IMR-90 (cell line): ENCODE measurements around the gene CDC42BPG. TPM values are rescaled to one million over a fixed set of nuclear protein-coding genes. Genes with fewer than 3 reads are reported as not detected.

ENCODE experiments used
- ATAC-seq: fragments of 200-7000 bp; cut with Tn5 transposase; 2 replicates; pipeline ENCODE4 v1.9.1; 2020; ENCODE audit warnings: low read depth, mild to moderate bottlenecking, moderate library complexity
- BruUV-seq: library from RNA; stranded (reverse); fragments of 400-500 nt; replicated peaks from 2 replicates; lab custom pipeline; 2021; lab: Mats Ljungman, UMichigan
- CTCF ChIA-PET: fragments of 300-600 bp; formaldehyde crosslinking; extraction: SDS; loops from one replicate; lab custom pipeline; 2021; ENCODE audit warnings: antibody characterized with exemption; lab: Yijun Ruan, JAX
- POLR2A ChIA-PET: fragments of 300-600 bp; sonication (Branson Sonifier 250); formaldehyde crosslinking; loops from one replicate; lab custom pipeline; 2022; ENCODE audit warnings: antibody characterized with exemption; ENCODE audit not compliant: unreplicated experiment; lab: Charles Lee
- DNase-seq: peaks from one replicate; pipeline ENCODE4 v3.0.0; 2013
- H2AFZ ChIP-seq: replicated peaks from 2 replicates; pipeline ENCODE3; 2013; ENCODE audit warnings: low read length, mild to moderate bottlenecking; ENCODE audit not compliant: poor library complexity
- H2AK5ac ChIP-seq: 2 replicates; pipeline ENCODE4 v1.6.1; 2013; ENCODE audit warnings: low read depth, low read length, inconsistent platforms
- H2AK9ac ChIP-seq: replicated peaks from 2 replicates; pipeline ENCODE3; 2013; ENCODE audit warnings: mild to moderate bottlenecking, low read depth, low read length, moderate library complexity; ENCODE audit not compliant: poor library complexity
- H2BK120ac ChIP-seq: 2 replicates; pipeline ENCODE4 v1.6.1; 2013; ENCODE audit warnings: low read depth, low read length, inconsistent platforms
- H2BK15ac ChIP-seq: 3 replicates; pipeline ENCODE4 v1.6.1; 2013; ENCODE audit warnings: low read depth, low read length, inconsistent platforms
- H2BK20ac ChIP-seq: 2 replicates; pipeline ENCODE4 v1.6.1; 2013; ENCODE audit warnings: low read depth, mild to moderate bottlenecking, inconsistent platforms, low read length, moderate library complexity
- H2BK5ac ChIP-seq: 2 replicates; pipeline ENCODE4 v1.6.1; 2013; ENCODE audit warnings: mild to moderate bottlenecking, low read depth, low read length, inconsistent platforms; ENCODE audit not compliant: poor library complexity, severe bottlenecking
- H3K14ac ChIP-seq: replicated peaks from 2 replicates; pipeline ENCODE4 v1.6.1; 2013; ENCODE audit warnings: low read depth, low read length, inconsistent platforms
- H3K18ac ChIP-seq: 2 replicates; pipeline ENCODE4 v1.6.1; 2013; ENCODE audit warnings: low read depth, low read length, control low read depth
- H3K23ac ChIP-seq: 2 replicates; pipeline ENCODE4 v1.6.1; 2013; ENCODE audit warnings: low read depth, low read length, inconsistent platforms
- H3K27ac ChIP-seq: 2 replicates; pipeline ENCODE4 v1.5.1; 2013; ENCODE audit warnings: mild to moderate bottlenecking, control low read depth, low read length; ENCODE audit not compliant: insufficient read depth
- H3K27me3 ChIP-seq: 2 replicates; pipeline ENCODE4 v1.6.1; 2013; ENCODE audit warnings: low read length; ENCODE audit not compliant: control insufficient read depth, insufficient read depth
- H3K36me3 ChIP-seq: 2 replicates; pipeline ENCODE4 v1.6.1; 2013; ENCODE audit warnings: low read length, mixed read lengths; ENCODE audit not compliant: control insufficient read depth, insufficient read depth
- H3K4ac ChIP-seq: 2 replicates; pipeline ENCODE4 v1.6.1; 2013; ENCODE audit warnings: low read depth, low read length, inconsistent platforms
- H3K4me1 ChIP-seq: 2 replicates; pipeline ENCODE4 v1.6.1; 2013; ENCODE audit warnings: low read length, mixed read lengths; ENCODE audit not compliant: control insufficient read depth, insufficient read depth
- H3K4me2 ChIP-seq: 2 replicates; pipeline ENCODE4 v1.6.1; 2013; ENCODE audit warnings: low read depth, mild to moderate bottlenecking, control low read depth, low read length, moderate library complexity
- H3K4me3 ChIP-seq: 2 replicates; pipeline ENCODE4 v1.5.1; 2013; ENCODE audit warnings: low read depth, mild to moderate bottlenecking, control low read depth, low read length, moderate library complexity; ENCODE audit not compliant: insufficient read depth
- H3K56ac ChIP-seq: 2 replicates; pipeline ENCODE4 v1.6.1; 2013; ENCODE audit warnings: low read length, inconsistent platforms; ENCODE audit not compliant: insufficient read depth; ENCODE audit errors: extremely low read depth
- H3K79me1 ChIP-seq, 2 experiments: 2 replicates each; pipeline ENCODE4 v1.6.1; 2013; ENCODE audit warnings: low read length in 2 of 2, inconsistent platforms in 1 of 2, low read depth in 1 of 2
- H3K9ac ChIP-seq: 2 replicates; pipeline ENCODE4 v1.6.1; 2013; ENCODE audit warnings: low read depth, low read length, control low read depth
- H3K9me1 ChIP-seq: 2 replicates; pipeline ENCODE4 v1.6.1; 2013; ENCODE audit warnings: low read length, inconsistent platforms; ENCODE audit not compliant: insufficient read depth
- H3K9me3 ChIP-seq: 2 replicates; pipeline ENCODE4 v1.6.1; 2013; ENCODE audit warnings: low read length; ENCODE audit not compliant: control insufficient read depth, insufficient read depth
- H4K20me1 ChIP-seq: 2 replicates; pipeline ENCODE4 v1.6.1; 2013; ENCODE audit warnings: low read length, inconsistent platforms; ENCODE audit not compliant: insufficient read depth
- H4K5ac ChIP-seq: 2 replicates; pipeline ENCODE4 v1.6.1; 2013; ENCODE audit warnings: mild to moderate bottlenecking, low read depth, low read length, control low read depth
- H4K8ac ChIP-seq, 2 experiments: 2 replicates each; pipeline ENCODE4 v1.6.1; 2013; ENCODE audit warnings: low read depth in 2 of 2, low read length in 2 of 2, control low read depth in 1 of 2, inconsistent platforms in 1 of 2
- H4K91ac ChIP-seq: 2 replicates; pipeline ENCODE4 v1.6.1; 2013; ENCODE audit warnings: low read depth, low read length, inconsistent platforms; ENCODE audit not compliant: insufficient read depth
- BHLHE40 ChIP-seq: fragments of 150-350 bp; IDR thresholded peaks from 2 replicates; pipeline ENCODE4 v1.6.1; 2016; ENCODE audit warnings: mild to moderate bottlenecking, low read depth, low read length
- CEBPB ChIP-seq: IDR thresholded peaks from 2 replicates; pipeline ENCODE4 v1.6.1; 2012; ENCODE audit warnings: low read depth, low read length, improper control_type of control experiment
- CHD1 ChIP-seq: IDR thresholded peaks from 2 replicates; pipeline ENCODE4 v1.6.1; 2012; ENCODE audit warnings: low read depth, low read length, improper control_type of control experiment
- FOS ChIP-seq: fragments of 150-350 bp; IDR thresholded peaks from 2 replicates; pipeline ENCODE4 v1.6.1; 2016; ENCODE audit warnings: low read depth, low read length
- MAFK ChIP-seq: IDR thresholded peaks from 2 replicates; pipeline ENCODE4 v1.6.1; 2012; ENCODE audit warnings: low read depth, low read length, improper control_type of control experiment
- MAZ ChIP-seq: IDR thresholded peaks from 2 replicates; pipeline ENCODE4 v1.6.1; 2012; ENCODE audit warnings: low read depth, mild to moderate bottlenecking, low read length, improper control_type of control experiment, moderate library complexity, borderline replicate concordance
- MXI1 ChIP-seq: IDR thresholded peaks from 2 replicates; pipeline ENCODE4 v1.6.1; 2012; ENCODE audit warnings: low read depth, mild to moderate bottlenecking, low read length, moderate library complexity, borderline replicate concordance
- NFE2L2 ChIP-seq: fragments of 150-350 bp; IDR thresholded peaks from 2 replicates; pipeline ENCODE4 v1.6.1; 2016; ENCODE audit warnings: low read depth, mild to moderate bottlenecking, low read length
- POLR2A ChIP-seq: IDR thresholded peaks from 2 replicates; pipeline ENCODE4 v1.6.1; 2012; ENCODE audit warnings: mild to moderate bottlenecking, low read depth, low read length
- RAD21 ChIP-seq: IDR thresholded peaks from 2 replicates; pipeline ENCODE4 v1.6.1; 2012; ENCODE audit warnings: low read length, improper control_type of control experiment
- RCOR1 ChIP-seq: IDR thresholded peaks from 2 replicates; pipeline ENCODE4 v1.6.1; 2012; ENCODE audit warnings: mild to moderate bottlenecking, low read length, improper control_type of control experiment; ENCODE audit not compliant: insufficient replicate concordance
- RFX5 ChIP-seq: IDR thresholded peaks from 2 replicates; pipeline ENCODE4 v1.8.0; 2012; ENCODE audit warnings: low read depth, mild to moderate bottlenecking, low read length, moderate library complexity
- WGBS, 2 experiments: methylation state at CpG; one replicate each; pipeline versions ENCODE4 v1.1.5 to v1.1.7; 2013; ENCODE audit warnings: missing lambda C conversion rate in 2 of 2; ENCODE audit not compliant: insufficient read length in 1 of 2; ENCODE audit errors: extremely low coverage in 2 of 2; 5-methylcytosine and 5-hydroxymethylcytosine counted together
- dilution Hi-C: fragments of 300-500 bp; cut with HindIII; formaldehyde crosslinking; loops from one replicate; pipeline ENCODE4 v1.14.3; 2018; ENCODE audit warnings: low sequenced_read_pairs; ENCODE audit not compliant: unreplicated experiment
- in situ Hi-C: fragments of 300-500 bp; cut with MboI; formaldehyde crosslinking; loops from 3 replicates; pipeline ENCODE4 v1.14.3; 2019; ENCODE audit warnings: low sequenced_read_pairs, inconsistent platforms, mixed read lengths
- intact Hi-C: fragments of 100-400 bp; cut with micrococcal nuclease; formaldehyde crosslinking; loops from 2 replicates; pipeline ENCODE4 v1.10.0; 2022
- polyA plus RNA-seq, 3 experiments: library from polyadenylated mRNA; depleted of rRNA; stranded (reverse); fragments of >200 nt; gene quantifications; 2 replicates each; pipeline ENCODE4 v1.2.3, GENCODE V29; 2012; ENCODE audit warnings: low replicate concordance in 1 of 3
- total RNA-seq: library from RNA; depleted of rRNA; stranded (reverse); fragments of >200 nt; gene quantifications from 2 replicates; pipeline ENCODE4 v1.2.3, GENCODE V29; 2012
- TF ChIP-seq, protein P1 (sequence below): conservative IDR thresholded peaks from 2 replicates; pipeline ENCODE4 v1.5.1; 2012; ENCODE audit warnings: mild to moderate bottlenecking, low read depth, low read length, improper control_type of control experiment
- TF ChIP-seq, protein P2 (sequence below): fragments of 150-350 bp; IDR thresholded peaks from 2 replicates; pipeline ENCODE4 v1.6.1; 2016; ENCODE audit warnings: low read depth, mild to moderate bottlenecking, low read length, moderate library complexity, borderline replicate concordance
- TF ChIP-seq, protein P3 (sequence below): fragments of 150-350 bp; IDR thresholded peaks from 2 replicates; pipeline ENCODE4 v1.6.1; 2017; ENCODE audit warnings: mild to moderate bottlenecking, antibody characterized with exemption, low read length, low read depth

Gene CDC42BPG
- total and polyA plus RNA-seq, 2 of the 4 experiments (the other 2 are of a cell fraction): under 0.01 to 0.12 TPM

DNA sequence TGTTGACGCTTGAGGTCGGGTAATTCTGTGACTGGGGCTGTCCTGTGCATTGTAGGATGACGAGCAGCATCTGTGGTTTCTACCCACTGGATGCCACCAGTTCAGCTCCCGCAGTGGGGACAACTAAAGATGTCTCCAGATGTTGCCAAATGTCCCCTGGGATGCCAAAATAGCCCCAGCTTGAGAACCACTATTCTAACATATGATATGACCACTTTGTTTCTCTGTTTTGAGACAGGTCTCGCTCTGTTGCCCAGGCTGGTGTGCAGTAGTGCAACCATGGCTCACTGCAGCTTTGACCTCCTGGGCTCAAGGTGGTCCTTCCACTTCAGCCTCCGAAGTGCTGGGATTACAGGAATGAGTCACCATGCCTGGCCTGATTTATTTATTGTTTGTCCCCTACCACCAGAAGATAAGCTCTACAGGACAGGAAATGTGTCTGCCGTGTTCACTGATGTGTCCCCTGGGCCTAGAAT is 29.7 kb downstream of the CDC42BPG start:
- Histone ChIP-seq H3K23ac (no peak overlapping the region), H3K4ac (no peak overlapping the region), H2BK5ac (no peak overlapping the region), H3K27me3 (no peaks in the 10 kb centered on the region; the same call in 1 of the 2 replicates), H2AK5ac (no peak overlapping the region), H2AK9ac (no peak overlapping the region), H3K4me2 (no peak overlapping the region), H2BK120ac (no peak overlapping the region), H3K79me1 (peaks cover 0 to 5% of the 10 kb centered on the region in 2 experiments; a peak in 3 of 4 replicates), H4K20me1 (no peaks in the 10 kb centered on the region), H4K91ac (no peak overlapping the region), H4K5ac (no peak overlapping the region), H3K14ac (no peak overlapping the region), H3K18ac (no peak overlapping the region), H2BK20ac (no peak overlapping the region), H2AFZ (no peak overlapping the region), H3K9ac (no peak overlapping the region), H3K56ac (no peak overlapping the region), H3K4me1 (no peaks in the 10 kb centered on the region), H4K8ac (no peak overlapping the region), H3K27ac (no peak overlapping the region), H3K36me3 (no peaks in the 10 kb centered on the region), H3K4me3 (no peak overlapping the region), H3K9me3 (no peaks in the 10 kb centered on the region), H2BK15ac (no peak overlapping the region), H3K9me1 (no peaks in the 10 kb centered on the region)
- in situ Hi-C loops: no loop called here
- DNase-seq: no peak
- CTCF ChIA-PET: no interaction called here
- no TSS peak for BruUV-seq
- WGBS, 2 experiments: 61% methylated on average over 3 of the region's 7 CpGs; no CpG with 5 or more reads in 1 of the 2 experiments
- POLR2A ChIA-PET: no interaction called here
- dilution Hi-C loops: no loop called here
- no peak for ATAC-seq
- TF ChIP-seq MAZ (no peak), MXI1 (no peak), RFX5 (no peak), CEBPB (no peak), BHLHE40 (no peak), NFE2L2 (no peak), MAFK (no peak), CHD1 (no peak), RAD21 (no peak), RCOR1 (no peak), FOS (no peak), POLR2A (no peak)
- TF ChIP-seq, protein P1, sequence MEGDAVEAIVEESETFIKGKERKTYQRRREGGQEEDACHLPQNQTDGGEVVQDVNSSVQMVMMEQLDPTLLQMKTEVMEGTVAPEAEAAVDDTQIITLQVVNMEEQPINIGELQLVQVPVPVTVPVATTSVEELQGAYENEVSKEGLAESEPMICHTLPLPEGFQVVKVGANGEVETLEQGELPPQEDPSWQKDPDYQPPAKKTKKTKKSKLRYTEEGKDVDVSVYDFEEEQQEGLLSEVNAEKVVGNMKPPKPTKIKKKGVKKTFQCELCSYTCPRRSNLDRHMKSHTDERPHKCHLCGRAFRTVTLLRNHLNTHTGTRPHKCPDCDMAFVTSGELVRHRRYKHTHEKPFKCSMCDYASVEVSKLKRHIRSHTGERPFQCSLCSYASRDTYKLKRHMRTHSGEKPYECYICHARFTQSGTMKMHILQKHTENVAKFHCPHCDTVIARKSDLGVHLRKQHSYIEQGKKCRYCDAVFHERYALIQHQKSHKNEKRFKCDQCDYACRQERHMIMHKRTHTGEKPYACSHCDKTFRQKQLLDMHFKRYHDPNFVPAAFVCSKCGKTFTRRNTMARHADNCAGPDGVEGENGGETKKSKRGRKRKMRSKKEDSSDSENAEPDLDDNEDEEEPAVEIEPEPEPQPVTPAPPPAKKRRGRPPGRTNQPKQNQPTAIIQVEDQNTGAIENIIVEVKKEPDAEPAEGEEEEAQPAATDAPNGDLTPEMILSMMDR: no peak
- TF ChIP-seq, protein P2, sequence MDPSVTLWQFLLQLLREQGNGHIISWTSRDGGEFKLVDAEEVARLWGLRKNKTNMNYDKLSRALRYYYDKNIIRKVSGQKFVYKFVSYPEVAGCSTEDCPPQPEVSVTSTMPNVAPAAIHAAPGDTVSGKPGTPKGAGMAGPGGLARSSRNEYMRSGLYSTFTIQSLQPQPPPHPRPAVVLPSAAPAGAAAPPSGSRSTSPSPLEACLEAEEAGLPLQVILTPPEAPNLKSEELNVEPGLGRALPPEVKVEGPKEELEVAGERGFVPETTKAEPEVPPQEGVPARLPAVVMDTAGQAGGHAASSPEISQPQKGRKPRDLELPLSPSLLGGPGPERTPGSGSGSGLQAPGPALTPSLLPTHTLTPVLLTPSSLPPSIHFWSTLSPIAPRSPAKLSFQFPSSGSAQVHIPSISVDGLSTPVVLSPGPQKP: no peak
- TF ChIP-seq, protein P3, sequence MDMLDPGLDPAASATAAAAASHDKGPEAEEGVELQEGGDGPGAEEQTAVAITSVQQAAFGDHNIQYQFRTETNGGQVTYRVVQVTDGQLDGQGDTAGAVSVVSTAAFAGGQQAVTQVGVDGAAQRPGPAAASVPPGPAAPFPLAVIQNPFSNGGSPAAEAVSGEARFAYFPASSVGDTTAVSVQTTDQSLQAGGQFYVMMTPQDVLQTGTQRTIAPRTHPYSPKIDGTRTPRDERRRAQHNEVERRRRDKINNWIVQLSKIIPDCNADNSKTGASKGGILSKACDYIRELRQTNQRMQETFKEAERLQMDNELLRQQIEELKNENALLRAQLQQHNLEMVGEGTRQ: no peak
- intact Hi-C loops: no loop called here
